ENCODE results near the gene PLCB3. TPM values are rescaled to one million over a fixed set of nuclear protein-coding genes. Genes with fewer than 3 reads are reported as not detected.
A peak's percentile ranks its signal among the peaks of the same experiment; 100 is the strongest.

The PLCB3 gene
- total and polyA plus RNA-seq, 10 of the 15 experiments (the other 5 are each of a cell fraction or from before 2014, with no cell fraction given), result 0.03 to 10.3 (median 3.3) TPM

- TF ChIP-seq DPF2 (IDR thresholded peaks at IDR 0.05), result 0 out of 2 replicates have a peak, but pooled peaks have one; percentile 6
- TF ChIP-seq SIX5 (IDR thresholded peaks at IDR 0.05; ENCODE audit: low read depth, low read length, severe bottlenecking), result no peak
- no peak for TF ChIP-seq NFIC (IDR thresholded peaks at IDR 0.05; ENCODE audit: low read depth, low read length)
- TF ChIP-seq CHD1 (IDR thresholded peaks at IDR 0.05; ENCODE audit: low read depth, low read length), result no peak
- TF ChIP-seq FOS (IDR thresholded peaks at IDR 0.05; ENCODE audit: borderline replicate concordance, extremely low read depth, insufficient read length), result no peak
Observed at GRCh38 chr11:64251753-64252002, 348 bp downstream of the PLCB3 start (continued).

- no peak for DNase-seq (ENCODE audit: low read depth, low spot score)
- Histone ChIP-seq H3K4me2 (ENCODE audit: control insufficient read depth, insufficient read depth) (peak overlapping the region; percentile 100), H3K9me3 (replicated peaks; ENCODE audit: control insufficient read depth, insufficient read depth, low read length) (no peaks in the 10 kb centered on the region), H4K20me1 (ENCODE audit: control insufficient read depth, insufficient read depth) (no peaks in the 10 kb centered on the region), H3K27me3 (replicated peaks in 1 of 2; ENCODE audit: control insufficient read depth in 2 of 2, insufficient read depth in 2 of 2, low read length in 1 of 2) (no peaks in the 10 kb centered on the region), H3K27ac (ENCODE audit: control insufficient read depth, insufficient read depth) (no peak overlapping the region), H3K4me1 (ENCODE audit: control insufficient read depth, insufficient read depth, low read length) (peaks cover 6% of the 10 kb centered on the region), H3K4me3 (peak overlapping the region; percentile 66), H2AFZ (ENCODE audit: control insufficient read depth, low read depth, low read length) (peak overlapping the region; percentile 65), H3K79me2 (ENCODE audit: control insufficient read depth, insufficient read depth, low read length) (no peaks in the 10 kb centered on the region; the same call in 1 of the 2 replicates), H3K36me3 (ENCODE audit: control insufficient read depth in 2 of 2, insufficient read depth in 2 of 2, low read length in 1 of 2) (no peaks in the 10 kb centered on the region; a peak in 2 of 4 replicates), H3K9ac (ENCODE audit: control insufficient read depth, insufficient read depth, low read length) (peak overlapping the region; percentile 82)
- POLR2A ChIA-PET, result interaction anchor here (0.6 to 2.0 kb wide), 6 partner anchors 11 to 53 kb away, joined by 3 to 12 read pairs (median 6); partner anchors contain the start of genes ESRRA, FERMT3 and FKBP2
- SMC1A ChIA-PET (ENCODE audit: uncharacterized antibody, unreplicated experiment), result interaction anchor here (1.7 kb wide), 1 partner anchor 47 kb away, joined by 15 read pairs; the partner anchor contains the start of gene FERMT3
- BruUV-seq (replicated peaks), result no TSS peak
- peak; percentile 28 to 43; a peak in 3 of 4 replicates for TF ChIP-seq IKZF2 (IDR thresholded peaks at IDR 0.05)
- no peak for TF ChIP-seq JUND (IDR thresholded peaks at IDR 0.05; ENCODE audit: low read depth, low read length)
- no peak for TF ChIP-seq CBFB (IDR thresholded peaks at IDR 0.05; ENCODE audit: low read depth)
- TF ChIP-seq EGR1 (IDR thresholded peaks at IDR 0.05; ENCODE audit: borderline replicate concordance in 1 of 2, low read depth in 2 of 2, low read length in 2 of 2), result 0 out of 3 replicates have a peak, but pooled peaks of 1 of the 2 experiments have one; percentile 1
- 0 out of 2 replicates have a peak, but pooled peaks have one; percentile 36 for TF ChIP-seq NBN (IDR thresholded peaks at IDR 0.05)
- TF ChIP-seq HDGF (IDR thresholded peaks at IDR 0.05), result peak; percentile 44; the same call in 1 of the 2 replicates
- TF ChIP-seq CTCF (IDR thresholded peaks at IDR 0.05 in 2 of 3, conservative IDR thresholded peaks at IDR 0.05 in 1 of 3; ENCODE audit: control insufficient read depth in 2 of 3, extremely low read depth in 1 of 3, insufficient read depth in 1 of 3, low read depth in 3 of 3, low read length in 3 of 3), result peak; percentile 35 to 54 (median 36); a peak in 4 of 6 replicates
- no peak for TF ChIP-seq SIX5 (IDR thresholded peaks at IDR 0.05; ENCODE audit: low read depth, low read length, severe bottlenecking)
- 0 out of 2 replicates have a peak, but pooled peaks have one; percentile 6 for TF ChIP-seq TCF12 (IDR thresholded peaks at IDR 0.05; ENCODE audit: low read depth, low read length)
- no peak for TF ChIP-seq SMARCA5 (IDR thresholded peaks at IDR 0.05)
- TF ChIP-seq, protein P1, sequence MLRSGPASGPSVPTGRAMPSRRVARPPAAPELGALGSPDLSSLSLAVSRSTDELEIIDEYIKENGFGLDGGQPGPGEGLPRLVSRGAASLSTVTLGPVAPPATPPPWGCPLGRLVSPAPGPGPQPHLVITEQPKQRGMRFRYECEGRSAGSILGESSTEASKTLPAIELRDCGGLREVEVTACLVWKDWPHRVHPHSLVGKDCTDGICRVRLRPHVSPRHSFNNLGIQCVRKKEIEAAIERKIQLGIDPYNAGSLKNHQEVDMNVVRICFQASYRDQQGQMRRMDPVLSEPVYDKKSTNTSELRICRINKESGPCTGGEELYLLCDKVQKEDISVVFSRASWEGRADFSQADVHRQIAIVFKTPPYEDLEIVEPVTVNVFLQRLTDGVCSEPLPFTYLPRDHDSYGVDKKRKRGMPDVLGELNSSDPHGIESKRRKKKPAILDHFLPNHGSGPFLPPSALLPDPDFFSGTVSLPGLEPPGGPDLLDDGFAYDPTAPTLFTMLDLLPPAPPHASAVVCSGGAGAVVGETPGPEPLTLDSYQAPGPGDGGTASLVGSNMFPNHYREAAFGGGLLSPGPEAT (IDR thresholded peaks at IDR 0.05; ENCODE audit: low read depth), result 0 out of 2 replicates have a peak, but pooled peaks have one; percentile 37
- TF ChIP-seq FOXK2 (IDR thresholded peaks at IDR 0.05), result no peak
- no peak for TF ChIP-seq CBX3 (IDR thresholded peaks at IDR 0.05; ENCODE audit: borderline replicate concordance, low read depth)
- TF ChIP-seq IKZF1 (conservative IDR thresholded peaks at IDR 0.05), result peak; percentile 39; the same call in 1 of the 2 replicates
- no peak for TF ChIP-seq MXI1 (IDR thresholded peaks at IDR 0.05; ENCODE audit: low read depth, low read length)
- CTCF ChIA-PET, result interaction anchor here (0.6 to 4.8 kb wide), 12 partner anchors 8 to 89 kb away, joined by 3 to 64 read pairs (median 6); partner anchors contain the start of genes CATSPERZ, FERMT3, FKBP2 and STIP1
- RAD21 ChIA-PET (ENCODE audit: unreplicated experiment), result interaction anchor here (0.6 to 3.1 kb wide), 9 partner anchors 8 to 66 kb away, joined by 3 to 30 read pairs (median 4); partner anchors contain the start of genes CATSPERZ, ESRRA, FERMT3 and FKBP2
- 1% methylated on average over 20 of the region's 23 CpGs for WGBS (ENCODE audit: insufficient coverage, insufficient replicate concordance, low lambda C conversion rate, missing lambda C conversion rate)
- intact Hi-C loops (cut with micrococcal nuclease; ENCODE audit: unreplicated experiment), result no loop called here
- FAIRE-seq, result no peak
- in situ Hi-C loops (cut with MboI), result no loop called here
- peak; percentile 21 for ATAC-seq
Observed at GRCh38 chr11:64252003-64252872, 908 bp downstream of the PLCB3 start.
